Neural progenitor cell (in vitro differentiated cells): Measurements from ENCODE around the gene CIBAR2.

Experiments
- EZH2 ChIP-seq: fragments of 200-600 bp; sonication (generic); IDR thresholded peaks from 2 replicates; pipeline ENCODE4 v1.6.1; 2017; ENCODE audit warnings: antibody characterized with exemption, mild to moderate bottlenecking, moderate library complexity
- TF ChIP-seq, protein P1 (sequence below): fragments of 200-600 bp; sonication (generic); IDR thresholded peaks from 2 replicates; pipeline ENCODE4 v1.5.1; 2017; ENCODE audit warnings: antibody characterized with exemption, mild to moderate bottlenecking

DNA sequence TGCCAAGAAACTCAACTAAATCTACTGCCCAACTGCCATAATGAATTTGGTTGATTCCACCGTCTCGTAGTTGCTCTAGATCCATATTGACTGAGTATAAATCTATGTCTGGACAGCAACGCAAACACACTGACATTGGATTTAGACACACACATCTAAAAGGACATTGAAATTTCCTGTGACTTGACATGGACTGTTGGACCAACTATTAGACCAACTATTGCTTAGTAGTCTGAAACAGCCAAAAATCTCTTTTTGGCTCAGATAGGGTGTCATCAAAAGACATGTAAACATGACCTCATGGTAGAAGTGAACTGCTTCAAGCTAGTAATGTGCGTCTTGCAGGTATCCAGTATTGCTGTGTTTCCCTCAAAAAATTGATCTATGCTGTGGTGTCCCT is 53.4 kb downstream of the CIBAR2 start:
- TF ChIP-seq, protein P1, sequence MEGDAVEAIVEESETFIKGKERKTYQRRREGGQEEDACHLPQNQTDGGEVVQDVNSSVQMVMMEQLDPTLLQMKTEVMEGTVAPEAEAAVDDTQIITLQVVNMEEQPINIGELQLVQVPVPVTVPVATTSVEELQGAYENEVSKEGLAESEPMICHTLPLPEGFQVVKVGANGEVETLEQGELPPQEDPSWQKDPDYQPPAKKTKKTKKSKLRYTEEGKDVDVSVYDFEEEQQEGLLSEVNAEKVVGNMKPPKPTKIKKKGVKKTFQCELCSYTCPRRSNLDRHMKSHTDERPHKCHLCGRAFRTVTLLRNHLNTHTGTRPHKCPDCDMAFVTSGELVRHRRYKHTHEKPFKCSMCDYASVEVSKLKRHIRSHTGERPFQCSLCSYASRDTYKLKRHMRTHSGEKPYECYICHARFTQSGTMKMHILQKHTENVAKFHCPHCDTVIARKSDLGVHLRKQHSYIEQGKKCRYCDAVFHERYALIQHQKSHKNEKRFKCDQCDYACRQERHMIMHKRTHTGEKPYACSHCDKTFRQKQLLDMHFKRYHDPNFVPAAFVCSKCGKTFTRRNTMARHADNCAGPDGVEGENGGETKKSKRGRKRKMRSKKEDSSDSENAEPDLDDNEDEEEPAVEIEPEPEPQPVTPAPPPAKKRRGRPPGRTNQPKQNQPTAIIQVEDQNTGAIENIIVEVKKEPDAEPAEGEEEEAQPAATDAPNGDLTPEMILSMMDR: no peak
- no peak for TF ChIP-seq EZH2
